LNCAP (cell line): ENCODE results near the gene PRKD3.

Experiments
- CTCF ChIP-seq: fragments of 450-650 bp; IDR thresholded peaks from 2 replicates; pipeline ENCODE4 v1.5.1; 2017; ENCODE audit warnings: mild to moderate bottlenecking

The PRKD3 gene

GRCh38 chr2:37287966-37288365 lies 36.7 kb downstream of the PRKD3 start:
- no peak for TF ChIP-seq CTCF

- no peak for TF ChIP-seq CTCF
Measured at GRCh38 chr2:37284381-37284780, 40.3 kb downstream of the PRKD3 start.

- no peak for TF ChIP-seq CTCF
Measured at GRCh38 chr2:37283207-37283606, 41.4 kb downstream of the PRKD3 start.

DNA sequence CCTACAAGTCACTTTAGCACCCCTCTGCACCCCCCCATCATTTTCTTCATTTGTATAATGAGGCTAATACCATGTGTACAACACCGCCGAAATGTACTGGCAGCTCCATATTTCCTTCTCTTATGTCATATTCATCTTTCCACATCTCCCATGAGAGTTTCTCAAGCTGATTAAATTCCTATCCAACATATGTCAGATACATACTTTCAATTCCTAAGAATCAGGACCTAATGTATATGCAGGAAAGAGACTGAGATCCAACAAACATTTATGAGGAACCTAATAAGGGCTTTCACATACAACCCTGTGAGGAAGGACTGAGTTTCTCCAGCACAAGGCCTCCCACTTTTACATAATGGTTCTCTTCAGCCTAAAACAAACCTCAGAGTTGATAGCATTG lies 41.9 kb downstream of the PRKD3 start:
- no peak for TF ChIP-seq CTCF

DNA sequence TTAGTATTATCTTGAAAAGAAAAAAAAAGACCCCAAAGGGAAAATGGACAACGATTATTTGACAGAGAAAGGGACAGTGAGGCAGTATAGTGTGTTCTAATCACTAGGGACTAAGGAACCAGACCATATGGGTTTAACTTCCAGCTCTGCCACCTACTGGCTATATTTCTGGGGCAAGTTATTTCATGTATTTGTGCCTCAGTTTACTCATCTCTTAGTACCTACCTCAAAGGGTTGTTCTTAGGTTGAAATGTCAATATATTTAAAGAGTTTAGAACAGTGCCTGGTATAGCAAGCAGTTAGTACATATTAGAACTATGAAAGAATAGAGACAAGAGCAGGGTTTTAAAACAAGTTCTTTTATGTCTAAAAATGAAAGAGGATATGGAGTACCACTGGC lies 42.7 kb downstream of the PRKD3 start:
- no peak for TF ChIP-seq CTCF

GRCh38 chr2:37276291-37276690 lies 48.3 kb downstream of the PRKD3 start:
- no peak for TF ChIP-seq CTCF
